K562 (cell line): ENCODE measurements around the gene C1orf50. TPM values are rescaled to one million over a fixed set of nuclear protein-coding genes. Genes with fewer than 3 reads are reported as not detected.

Experiments
- ATAC-seq: fragments of 200-7000 bp; cut with Tn5 transposase; 3 replicates; pipeline ENCODE4 v1.9.1; 2020; ENCODE audit warnings: moderate library complexity
- BruUV-seq: library from RNA; stranded (reverse); fragments of 400-500 nt; replicated peaks from 2 replicates; lab custom pipeline; 2021; lab: Mats Ljungman, UMichigan
- CTCF ChIA-PET: fragments of 300-600 bp; formaldehyde crosslinking; extraction: SDS; loops from one replicate; lab custom pipeline; 2021; ENCODE audit warnings: low intra/inter-chr PET ratio; lab: Yijun Ruan, JAX
- POLR2A ChIA-PET: fragments of 300-600, 350-650 bp; sonication (Branson Sonifier 250); formaldehyde crosslinking; extraction: SDS; loops from one replicate; lab custom pipeline; 2021; ENCODE audit warnings: antibody characterized with exemption, inconsistent platforms; lab: Yijun Ruan, JAX
- DNase-seq, 4 experiments: peaks; one replicate each; pipeline versions ENCODE4 v3.0.0 to v3.0.0-alpha.2; 2011 to 2018; ENCODE audit warnings: low spot score in 3 of 4, mixed read lengths in 3 of 4; ENCODE audit errors: extremely low read depth in 1 of 4
- FAIRE-seq: peaks from 2 replicates; lab custom pipeline; 2011; peaks lifted over from hg19 to GRCh38; lab: Jason Lieb, UNC
- H2AFZ ChIP-seq: 2 replicates; pipeline ENCODE4 v1.6.0; 2011; ENCODE audit warnings: low read depth, low read length, control low read depth, inconsistent platforms
- H3K27ac ChIP-seq: fragments of 200-600 bp; 3 replicates; pipeline ENCODE4 v1.8.0; 2011; ENCODE audit warnings: low read depth, mild to moderate bottlenecking, control low read depth, inconsistent platforms, low read length, moderate library complexity, mixed read lengths; ENCODE audit errors: extremely low read depth
- H3K27me3 ChIP-seq, 2 experiments: fragments of 300-600 bp in 1 of 2; 2 replicates in 1 of 2; 3 replicates in 1 of 2; pipeline versions ENCODE4 v1.6.0 to v1.8.0; 2011; ENCODE audit warnings: inconsistent platforms in 2 of 2, low read length in 2 of 2, mild to moderate bottlenecking in 1 of 2, mixed read lengths in 1 of 2, moderate library complexity in 1 of 2; ENCODE audit not compliant: control insufficient read depth in 2 of 2, insufficient read depth in 2 of 2
- H3K36me3 ChIP-seq: fragments of 300-600 bp; 3 replicates; pipeline ENCODE4 v1.8.0; 2011; ENCODE audit warnings: mild to moderate bottlenecking, low read length, inconsistent platforms; ENCODE audit not compliant: control insufficient read depth, insufficient read depth
- H3K4me1 ChIP-seq, 2 experiments: fragments of 200-600 bp in 1 of 2; replicated peaks in 1 of 2; 2 replicates in 1 of 2; 3 replicates in 1 of 2; pipeline versions ENCODE4 v1.5.1 to v1.8.0; 2011; ENCODE audit warnings: inconsistent platforms in 2 of 2, low read length in 2 of 2, mild to moderate bottlenecking in 1 of 2, mixed read lengths in 1 of 2, moderate library complexity in 1 of 2; ENCODE audit not compliant: control insufficient read depth in 2 of 2, insufficient read depth in 2 of 2
- H3K4me2 ChIP-seq: 2 replicates; pipeline ENCODE4 v1.6.1; 2011; ENCODE audit warnings: low read length, control low read depth, inconsistent platforms, mixed read lengths; ENCODE audit not compliant: insufficient read depth
- H3K4me3 ChIP-seq: fragments of 200-600 bp; sonication (generic), shearing (Covaris generic); 2 replicates; pipeline ENCODE4 v1.5.1; 2016; ENCODE audit warnings: control low read depth, inconsistent platforms
- H3K79me2 ChIP-seq: fragments of 200-600 bp; 3 replicates; pipeline ENCODE4 v1.8.0; 2011; ENCODE audit warnings: low read length, inconsistent platforms; ENCODE audit not compliant: control insufficient read depth, insufficient read depth
- H3K9ac ChIP-seq, 2 experiments: 2 replicates each; pipeline versions ENCODE4 v1.6.0 to v1.6.1; 2011; ENCODE audit warnings: low read depth in 2 of 2, low read length in 2 of 2, control low read depth in 1 of 2, inconsistent platforms in 1 of 2, mild to moderate bottlenecking in 1 of 2, mixed read lengths in 1 of 2; ENCODE audit not compliant: insufficient read depth in 1 of 2
- H3K9me1 ChIP-seq: one replicate; pipeline ENCODE4 v1.6.0; 2011; ENCODE audit warnings: inconsistent platforms, mild to moderate bottlenecking, low read length, moderate library complexity; ENCODE audit not compliant: control insufficient read depth, insufficient read depth
- H3K9me3 ChIP-seq: replicated peaks from 2 replicates; pipeline ENCODE4 v1.5.1; 2011; ENCODE audit warnings: low read depth, low read length, inconsistent platforms; ENCODE audit not compliant: control insufficient read depth, insufficient read depth
- H4K20me1 ChIP-seq: replicated peaks from 2 replicates; pipeline ENCODE4 v1.6.1; 2011; ENCODE audit warnings: low read length, inconsistent platforms, mixed read lengths; ENCODE audit not compliant: control insufficient read depth, insufficient read depth
- ARID1B ChIP-seq: fragments of 450-650 bp; IDR thresholded peaks from 2 replicates; pipeline ENCODE4 v1.6.1; 2016; ENCODE audit warnings: antibody characterized with exemption, mild to moderate bottlenecking, inconsistent platforms
- CBFA2T2 ChIP-seq: fragments of 450-650 bp; conservative IDR thresholded peaks from 2 replicates; pipeline ENCODE4 v1.6.1; 2017; ENCODE audit warnings: mild to moderate bottlenecking
- CBFA2T3 ChIP-seq: fragments of 450-650 bp; IDR thresholded peaks from 2 replicates; pipeline ENCODE4 v1.6.1; 2017
- CHD2 ChIP-seq: IDR thresholded peaks from 2 replicates; pipeline ENCODE4 v1.6.1; 2011; ENCODE audit warnings: low read depth, low read length
- DPF2 ChIP-seq: fragments of 450-650 bp; IDR thresholded peaks from 2 replicates; pipeline ENCODE4 v1.6.1; 2016
- HDAC2 ChIP-seq: fragments of 450-650 bp; IDR thresholded peaks from 2 replicates; pipeline ENCODE4 v1.6.1; 2016; ENCODE audit warnings: mild to moderate bottlenecking
- HDAC6 ChIP-seq: IDR thresholded peaks from 2 replicates; pipeline ENCODE4 v1.6.1; 2012; ENCODE audit warnings: low read depth, mild to moderate bottlenecking, control low read depth, inconsistent platforms, low read length, moderate library complexity
- KDM1A ChIP-seq, 2 experiments: fragments of 450-650 bp; IDR thresholded peaks; 2 replicates each; pipeline ENCODE4 v1.6.1; 2016; ENCODE audit warnings: mild to moderate bottlenecking in 2 of 2
- NFRKB ChIP-seq: fragments of 450-650 bp; IDR thresholded peaks from 2 replicates; pipeline ENCODE4 v1.6.1; 2016; ENCODE audit warnings: low read depth
- NR2C2 ChIP-seq, 2 experiments: fragments of 200-800 bp in 1 of 2; sonication (Bioruptor generic) in 1 of 2; sonication (generic) in 1 of 2; formaldehyde crosslinking in 1 of 2; IDR thresholded peaks; 2 replicates each; pipeline versions ENCODE4 v1.6.1 to v1.8.0; 2016 to 2022; ENCODE audit warnings: mild to moderate bottlenecking in 1 of 2, missing compliant biosample characterization in 1 of 2, missing genetic modification characterization in 1 of 2, missing genetic modification reagents in 1 of 2
- POLR2H ChIP-seq: IDR thresholded peaks from 2 replicates; pipeline ENCODE4 v1.6.1; 2016; ENCODE audit warnings: missing genetic modification characterization, low read depth, mild to moderate bottlenecking, control low read depth, missing compliant biosample characterization, moderate library complexity
- RFX5 ChIP-seq: IDR thresholded peaks from 2 replicates; pipeline ENCODE4 v1.6.1; 2011; ENCODE audit warnings: low read depth, mild to moderate bottlenecking, improper control_type of control experiment, low read length
- SAP30 ChIP-seq: fragments of 200-600 bp; sonication (generic); IDR thresholded peaks from 2 replicates; pipeline ENCODE4 v1.6.1; 2012; ENCODE audit warnings: borderline replicate concordance, low read depth, mild to moderate bottlenecking, moderate library complexity, low read length, control low read depth, inconsistent platforms; ENCODE audit not compliant: insufficient read depth, poor library complexity, severe bottlenecking
- STAT5A ChIP-seq: IDR thresholded peaks from 2 replicates; pipeline ENCODE4 v1.6.1; 2012; ENCODE audit warnings: low read length, inconsistent platforms, borderline replicate concordance
- TAL1 ChIP-seq: fragments of 450-650 bp; IDR thresholded peaks from 2 replicates; pipeline ENCODE4 v1.6.1; 2016; ENCODE audit warnings: mild to moderate bottlenecking
- TCF3 ChIP-seq: sonication (generic); formaldehyde crosslinking; IDR thresholded peaks from 2 replicates; pipeline ENCODE4 v1.4.0; 2020; ENCODE audit warnings: mild to moderate bottlenecking, missing genetic modification reagents
- TEAD4 ChIP-seq, 2 experiments: sonication (generic) in 1 of 2; formaldehyde crosslinking in 1 of 2; IDR thresholded peaks; 2 replicates each; pipeline versions ENCODE4 v1.6.1 to v1.8.0; 2012 to 2022; ENCODE audit warnings: borderline replicate concordance in 1 of 2, inconsistent platforms in 1 of 2, low read length in 1 of 2, mild to moderate bottlenecking in 1 of 2, missing genetic modification reagents in 1 of 2
- ZEB2 ChIP-seq: fragments of 450-650 bp; IDR thresholded peaks from 2 replicates; pipeline ENCODE4 v1.6.1; 2016
- ZNF184 ChIP-seq: sonication (generic); formaldehyde crosslinking; IDR thresholded peaks from 2 replicates; pipeline ENCODE4 v1.5.0; 2020; ENCODE audit warnings: missing genetic modification reagents
- ZNF384 ChIP-seq: IDR thresholded peaks from 2 replicates; pipeline ENCODE4 v1.6.1; 2012; ENCODE audit warnings: low read depth, low read length, improper control_type of control experiment
- ZNF668 ChIP-seq: fragments of 250-450 bp; sonication (Bioruptor Pico); IDR thresholded peaks from 2 replicates; pipeline ENCODE4 v1.8.0; 2022; ENCODE audit warnings: mild to moderate bottlenecking, inconsistent platforms
- ZNF696 ChIP-seq: fragments of 250-450 bp; sonication (Bioruptor Pico); conservative IDR thresholded peaks from 2 replicates; pipeline ENCODE4 v1.4.0; 2020; ENCODE audit warnings: mild to moderate bottlenecking, moderate library complexity
- WGBS: fragments of 100-300 bp; shearing (Covaris generic); methylation state at CpG from one replicate; pipeline ENCODE4 v1.1.6; 2016; ENCODE audit warnings: low coverage, mixed read lengths; ENCODE audit not compliant: insufficient coverage; ENCODE audit errors: missing lambda C conversion rate; 5-methylcytosine and 5-hydroxymethylcytosine counted together
- in situ Hi-C: fragments of 300-500 bp; cut with MboI; formaldehyde crosslinking; loops from 4 replicates; pipeline ENCODE4 v1.15.0; 2018; ENCODE audit warnings: inconsistent platforms, mixed read lengths
- intact Hi-C: fragments of 100-400 bp; cut with micrococcal nuclease; formaldehyde crosslinking; loops from 2 replicates; pipeline ENCODE4 v1.14.2; 2022
- polyA plus RNA-seq, 8 experiments: library from polyadenylated mRNA; depleted of rRNA in 4 of 8; stranded (reverse) in 5 of 8; unstranded in 3 of 8; fragments of >200 nt; fragmentation: Nextera tagmentation in 2 of 8; fragmentation: Illumina TruSeq in 1 of 8; extraction: Ambion mirVana in 2 of 8; extraction: Trizol in 1 of 8; gene quantifications; 2 replicates each; pipeline versions ENCODE4 v1.2.1 to v1.2.3, GENCODE V29; 2011 to 2014; ENCODE audit warnings: inconsistent platforms in 1 of 8, missing spikeins in 1 of 8
- total RNA-seq, 7 experiments: library from RNA; depleted of rRNA in 6 of 7; stranded (reverse); fragments of >200 nt in 6 of 7; fragmentation: Illumina TruSeq in 2 of 7; extraction: Trizol in 2 of 7; gene quantifications; 2 replicates each; pipeline versions ENCODE4 v1.2.1 to v1.2.3, GENCODE V29; 2011 to 2021; ENCODE audit warnings: low replicate concordance in 1 of 7
- TF ChIP-seq, protein P1 (sequence below): fragments of 450-650 bp; formaldehyde crosslinking; IDR thresholded peaks from 2 replicates; pipeline ENCODE4 v1.4.0; 2022; ENCODE audit warnings: missing genetic modification characterization

Gene C1orf50
- total and polyA plus RNA-seq, 9 of the 15 experiments (the other 6 are each of a cell fraction or from before 2014, with no cell fraction given), result 0.55 to 13.9 (median 5.2) TPM

DNA sequence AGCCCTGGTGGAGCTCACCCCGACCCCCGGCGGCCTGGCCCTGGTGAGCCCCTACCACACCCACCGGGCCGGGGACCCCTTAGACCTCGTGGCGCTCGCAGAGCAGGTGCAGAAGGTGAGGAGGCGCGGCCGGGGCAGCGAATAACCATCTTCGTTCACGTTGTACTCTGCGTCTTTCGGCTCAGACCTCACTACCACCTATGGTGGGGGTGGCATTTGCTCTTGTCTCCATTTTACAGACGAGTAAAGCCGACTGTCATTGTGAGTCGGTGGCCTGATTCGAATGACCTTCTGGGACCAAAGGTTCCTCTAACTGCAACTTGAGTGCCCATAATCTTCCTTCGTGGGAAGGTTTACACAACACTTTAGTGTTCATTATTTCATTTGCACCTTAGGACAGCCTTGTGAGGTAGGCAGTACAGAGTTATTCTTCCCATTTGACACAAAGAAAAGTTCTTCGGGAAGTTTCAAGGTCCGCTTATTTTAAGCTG is 506 bp downstream of the C1orf50 start (continued):
- TF ChIP-seq SAP30, result peak; percentile 92
- TF ChIP-seq, protein P1, sequence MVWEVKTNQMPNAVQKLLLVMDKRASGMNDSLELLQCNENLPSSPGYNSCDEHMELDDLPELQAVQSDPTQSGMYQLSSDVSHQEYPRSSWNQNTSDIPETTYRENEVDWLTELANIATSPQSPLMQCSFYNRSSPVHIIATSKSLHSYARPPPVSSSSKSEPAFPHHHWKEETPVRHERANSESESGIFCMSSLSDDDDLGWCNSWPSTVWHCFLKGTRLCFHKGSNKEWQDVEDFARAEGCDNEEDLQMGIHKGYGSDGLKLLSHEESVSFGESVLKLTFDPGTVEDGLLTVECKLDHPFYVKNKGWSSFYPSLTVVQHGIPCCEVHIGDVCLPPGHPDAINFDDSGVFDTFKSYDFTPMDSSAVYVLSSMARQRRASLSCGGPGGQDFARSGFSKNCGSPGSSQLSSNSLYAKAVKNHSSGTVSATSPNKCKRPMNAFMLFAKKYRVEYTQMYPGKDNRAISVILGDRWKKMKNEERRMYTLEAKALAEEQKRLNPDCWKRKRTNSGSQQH (CRISPR knock-in tag), result no peak
- 0 out of 2 replicates have a peak, but pooled peaks have one; percentile 32 for TF ChIP-seq NFRKB
- peak; percentile 19; the same call in 1 of the 2 replicates for TF ChIP-seq ZEB2
- no peak for TF ChIP-seq CHD2
- peak; percentile 53; the same call in 1 of the 2 replicates for TF ChIP-seq HDAC2
- 0 out of 2 replicates have a peak, but pooled peaks have one; percentile 9 for TF ChIP-seq NR2C2 (CRISPR knock-in tag; IDR thresholded peaks at IDR 0.05)
- no peak for TF ChIP-seq NR2C2 (tag; IDR thresholded peaks at IDR 0.05)

DNA sequence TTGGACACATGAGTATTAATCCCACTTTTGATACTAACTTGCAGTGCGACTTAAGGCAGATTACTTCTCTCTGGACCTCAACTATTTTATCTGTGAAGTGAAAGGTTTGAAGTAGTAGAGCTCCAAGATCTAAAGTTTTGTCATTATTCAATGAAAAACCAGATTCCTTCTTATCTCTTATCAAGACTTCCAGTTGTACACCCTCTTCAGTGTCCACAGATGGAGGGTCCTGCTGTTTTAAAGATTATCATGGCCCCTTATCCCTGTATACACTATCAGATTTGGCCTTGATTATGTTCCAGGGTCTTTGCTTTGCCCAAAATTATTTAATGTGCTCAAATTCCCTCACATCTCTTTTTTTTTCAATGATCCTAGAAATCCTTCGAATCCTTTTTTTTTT is 1.1 kb downstream of the C1orf50 start:
- Histone ChIP-seq H3K9me1 (no peaks in the 10 kb centered on the region), H4K20me1 (peaks cover 15% of the 10 kb centered on the region), H3K27me3 (no peaks in the 10 kb centered on the region), H2AFZ (no peak overlapping the region), H3K36me3 (peaks cover 24% of the 10 kb centered on the region), H3K79me2 (peaks cover 77% of the 10 kb centered on the region), H3K9ac (peak overlapping the region in 1 of 2 experiments; percentile 87; a peak in 3 of 4 replicates), H3K4me3 (peak overlapping the region; percentile 76), H3K4me1 (peaks cover 12 to 24% of the 10 kb centered on the region in 2 experiments; a peak in 3 of 5 replicates), H3K9me3 (no peaks in the 10 kb centered on the region), H3K27ac (peak overlapping the region; percentile 81; the same call in 2 of the 3 replicates), H3K4me2 (peak overlapping the region; percentile 100)
- POLR2A ChIA-PET, result interaction anchor here (0.6 to 3.5 kb wide), 7 partner anchors 9 to 166 kb away, joined by 3 to 20 read pairs (median 4); no protein-coding TSS in a partner anchor
- in situ Hi-C loops, result no loop called here
- DNase-seq, result no peak
- no peak for ATAC-seq
- intact Hi-C loops, result loop anchor here (5.0 kb wide), 3 partner anchors 59 to 86 kb away; partner anchors contain the start of genes YBX1 and ZNF691
- BruUV-seq, result TSS peak; percentile 60
- FAIRE-seq, result no peak
- 49% methylated on average over 2 of the region's 2 CpGs for WGBS
- CTCF ChIA-PET, result no interaction called here
- peak; percentile 49; the same call in 1 of the 2 replicates for TF ChIP-seq TEAD4 (IDR thresholded peaks at IDR 0.05; ENCODE audit: low read length)
- no peak for TF ChIP-seq TEAD4 (CRISPR knock-in tag; IDR thresholded peaks at IDR 0.05; ENCODE audit: borderline replicate concordance)
- peak in 1 of 2 experiments; percentile 43; a peak in 1 of 4 replicates for TF ChIP-seq KDM1A (IDR thresholded peaks at IDR 0.05)
- TF ChIP-seq POLR2H (tag), result 0 out of 2 replicates have a peak, but pooled peaks have one; percentile 33
- no peak for TF ChIP-seq ZNF668
- TF ChIP-seq DPF2, result 0 out of 2 replicates have a peak, but pooled peaks have one; percentile 13
- TF ChIP-seq HDAC6, result no peak
- TF ChIP-seq TAL1, result peak; percentile 32; the same call in 1 of the 2 replicates
- no peak for TF ChIP-seq ZNF384
- TF ChIP-seq ZNF696 (CRISPR knock-in tag), result no peak
- peak; percentile 38; the same call in 1 of the 2 replicates for TF ChIP-seq ARID1B
- no peak for TF ChIP-seq RFX5
- 0 out of 2 replicates have a peak, but pooled peaks have one; percentile 17 for TF ChIP-seq STAT5A
- TF ChIP-seq TCF3 (CRISPR knock-in tag), result peak; percentile 16; the same call in 1 of the 2 replicates
- TF ChIP-seq CBFA2T3, result peak; percentile 76
- TF ChIP-seq ZNF184 (CRISPR knock-in tag), result no peak
- TF ChIP-seq CBFA2T2, result peak; percentile 55
